Amniotic stem cell (primary cell): ENCODE results near the gene SHC3.

Experiments
- DNase-seq: peaks from one replicate; lab custom pipeline; 2025; lab: John Stamatoyannopoulos, UW

Gene SHC3

GRCh38 chr9:89022001-89022759, 156.4 kb downstream of the SHC3 start:
- DNase-seq, result no peak

- DNase-seq, result peak; percentile 66
Observed at GRCh38 chr9:89021154-89021803, 157.3 kb downstream of the SHC3 start.

- no peak for DNase-seq
Observed at GRCh38 chr9:89020754-89021153, 157.9 kb downstream of the SHC3 start.

GRCh38 chr9:89015336-89015735, 163.3 kb downstream of the SHC3 start:
- no peak for DNase-seq

GRCh38 chr9:89014153-89014552, 164.5 kb downstream of the SHC3 start:
- DNase-seq, result no peak

- DNase-seq, result no peak
Observed at GRCh38 chr9:89013660-89014059, 165.0 kb downstream of the SHC3 start.

GRCh38 chr9:89012294-89013042, 166.2 kb downstream of the SHC3 start:
- no peak for DNase-seq

- no peak for DNase-seq
Observed at GRCh38 chr9:89011683-89012082, 166.9 kb downstream of the SHC3 start.

- no peak for DNase-seq
Observed at GRCh38 chr9:89010526-89011111, 168.0 kb downstream of the SHC3 start.

GRCh38 chr9:89010056-89010455, 168.6 kb downstream of the SHC3 start:
- no peak for DNase-seq

GRCh38 chr9:89009546-89009840, 169.1 kb downstream of the SHC3 start:
- DNase-seq, result no peak

GRCh38 chr9:89008744-89009545, 169.7 kb downstream of the SHC3 start:
- no peak for DNase-seq

GRCh38 chr9:89008055-89008743, 170.4 kb downstream of the SHC3 start:
- DNase-seq, result no peak

- DNase-seq, result no peak
Observed at GRCh38 chr9:89006996-89007967, 171.3 kb downstream of the SHC3 start.

- DNase-seq, result no peak
Observed at GRCh38 chr9:89006267-89006666, 172.4 kb downstream of the SHC3 start.

- DNase-seq, result no peak
Observed at GRCh38 chr9:89005323-89005722, 173.3 kb downstream of the SHC3 start.

GRCh38 chr9:89002987-89003386, 175.6 kb downstream of the SHC3 start:
- no peak for DNase-seq

GRCh38 chr9:89001917-89002540, 176.6 kb downstream of the SHC3 start:
- DNase-seq, result no peak
